GM12873 (cell line): ENCODE data around the gene KRT84.
A peak's percentile ranks its signal among the peaks of the same experiment; 100 is the strongest.

ENCODE experiments used
- TF ChIP-seq, protein P1 (sequence below): IDR thresholded peaks from 2 replicates; pipeline ENCODE4 v1.5.1; 2012; ENCODE audit warnings: low read depth, mild to moderate bottlenecking, moderate library complexity, low read length, control low read depth; ENCODE audit not compliant: insufficient read depth; ENCODE audit errors: missing control alignments

Gene KRT84

GRCh38 chr12:52381206-52381605, 4.2 kb downstream of the KRT84 start:
- TF ChIP-seq, protein P1, sequence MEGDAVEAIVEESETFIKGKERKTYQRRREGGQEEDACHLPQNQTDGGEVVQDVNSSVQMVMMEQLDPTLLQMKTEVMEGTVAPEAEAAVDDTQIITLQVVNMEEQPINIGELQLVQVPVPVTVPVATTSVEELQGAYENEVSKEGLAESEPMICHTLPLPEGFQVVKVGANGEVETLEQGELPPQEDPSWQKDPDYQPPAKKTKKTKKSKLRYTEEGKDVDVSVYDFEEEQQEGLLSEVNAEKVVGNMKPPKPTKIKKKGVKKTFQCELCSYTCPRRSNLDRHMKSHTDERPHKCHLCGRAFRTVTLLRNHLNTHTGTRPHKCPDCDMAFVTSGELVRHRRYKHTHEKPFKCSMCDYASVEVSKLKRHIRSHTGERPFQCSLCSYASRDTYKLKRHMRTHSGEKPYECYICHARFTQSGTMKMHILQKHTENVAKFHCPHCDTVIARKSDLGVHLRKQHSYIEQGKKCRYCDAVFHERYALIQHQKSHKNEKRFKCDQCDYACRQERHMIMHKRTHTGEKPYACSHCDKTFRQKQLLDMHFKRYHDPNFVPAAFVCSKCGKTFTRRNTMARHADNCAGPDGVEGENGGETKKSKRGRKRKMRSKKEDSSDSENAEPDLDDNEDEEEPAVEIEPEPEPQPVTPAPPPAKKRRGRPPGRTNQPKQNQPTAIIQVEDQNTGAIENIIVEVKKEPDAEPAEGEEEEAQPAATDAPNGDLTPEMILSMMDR, result no peak

- TF ChIP-seq, protein P1, result peak; percentile 57
These were observed 5.2 kb downstream of the KRT84 start for GRCh38 chr12:52380271-52380694.

DNA sequence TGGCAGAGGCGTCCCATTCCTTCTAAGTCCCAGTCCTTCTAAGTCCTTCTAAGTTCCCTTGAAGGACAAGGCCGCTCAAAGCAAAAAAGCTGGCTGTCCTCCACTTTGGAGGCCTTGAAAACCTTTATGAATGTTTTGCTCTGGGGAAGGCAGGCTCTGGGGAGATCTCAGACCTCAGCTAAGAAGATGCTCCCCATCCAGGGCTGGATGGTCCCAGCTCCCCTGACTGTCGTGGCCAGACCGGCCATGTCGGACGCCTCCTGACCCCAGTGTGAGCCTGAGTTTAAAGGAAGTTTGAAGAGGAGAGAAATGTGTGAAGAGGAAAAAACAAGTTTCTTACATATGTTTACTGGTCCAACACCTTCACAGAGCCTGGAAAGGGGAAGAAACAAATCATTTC, 5.9 kb downstream of the KRT84 start:
- TF ChIP-seq, protein P1, result no peak

- TF ChIP-seq, protein P1, result no peak
These were observed 7.4 kb downstream of the KRT84 start for GRCh38 chr12:52378091-52378490.

DNA sequence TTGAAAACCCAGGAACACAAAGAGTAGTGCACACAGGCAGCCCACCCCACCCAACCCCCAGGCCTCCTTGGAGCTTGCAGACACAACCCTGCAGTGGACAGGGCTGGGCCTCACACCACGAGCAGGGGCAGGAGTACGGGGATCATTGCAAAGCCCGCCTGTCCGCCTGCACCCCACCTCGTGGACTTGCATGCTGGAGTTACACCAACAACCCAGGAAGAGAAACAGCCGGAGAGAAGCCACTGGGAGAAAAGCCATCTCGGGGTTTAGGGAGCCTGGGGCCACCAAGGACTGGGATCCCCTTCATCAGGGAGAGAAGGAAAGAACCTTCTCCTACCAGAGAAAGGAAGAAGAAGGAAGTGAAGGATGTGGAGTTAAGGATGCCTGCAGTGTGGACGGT, 8.2 kb downstream of the KRT84 start:
- TF ChIP-seq, protein P1, result no peak

DNA sequence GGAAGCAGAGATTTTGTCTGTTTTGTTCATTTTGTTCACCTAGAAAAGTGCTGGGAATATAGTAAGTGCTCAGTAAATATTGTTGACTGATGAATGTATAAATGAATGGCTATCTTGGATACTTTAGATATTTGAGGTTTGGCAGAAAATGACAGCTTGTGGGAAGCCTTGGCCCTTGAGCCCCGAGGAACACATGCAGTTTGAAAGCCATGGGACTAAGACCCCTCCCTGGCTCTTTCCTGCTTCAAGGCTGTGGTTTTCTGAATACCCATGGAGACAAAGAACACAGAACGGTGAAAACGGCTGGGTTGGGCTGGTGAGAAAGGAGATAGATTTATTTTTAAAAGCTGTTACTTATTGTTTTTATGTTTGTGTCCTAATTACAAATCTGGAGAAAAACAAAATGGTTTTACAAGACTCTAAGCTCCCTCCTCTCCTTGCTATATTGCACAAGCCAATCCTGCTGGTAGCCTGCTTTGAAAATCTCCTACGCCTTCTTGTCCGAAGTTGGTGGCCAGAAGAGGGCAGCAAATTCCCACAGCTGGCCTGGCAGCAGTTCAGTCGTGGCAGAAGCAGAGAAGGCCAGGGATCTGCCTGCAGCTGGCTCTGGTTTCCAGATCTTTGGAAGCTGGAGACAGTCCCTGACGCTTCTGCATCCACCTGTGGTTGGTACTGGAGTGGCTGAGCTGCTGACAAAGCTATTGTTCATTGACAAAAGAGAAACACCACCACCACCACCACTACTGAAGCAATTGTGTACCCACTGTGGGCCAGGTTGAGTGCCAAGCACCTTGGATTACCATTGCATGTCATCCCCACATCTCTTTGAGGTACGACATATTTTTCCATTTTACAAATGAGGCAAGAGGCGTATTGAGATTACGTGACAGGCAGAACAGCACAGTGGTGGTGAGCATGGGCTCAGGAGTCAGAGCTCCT, 13.0 kb downstream of the KRT84 start:
- TF ChIP-seq, protein P1, result peak; percentile 79

DNA sequence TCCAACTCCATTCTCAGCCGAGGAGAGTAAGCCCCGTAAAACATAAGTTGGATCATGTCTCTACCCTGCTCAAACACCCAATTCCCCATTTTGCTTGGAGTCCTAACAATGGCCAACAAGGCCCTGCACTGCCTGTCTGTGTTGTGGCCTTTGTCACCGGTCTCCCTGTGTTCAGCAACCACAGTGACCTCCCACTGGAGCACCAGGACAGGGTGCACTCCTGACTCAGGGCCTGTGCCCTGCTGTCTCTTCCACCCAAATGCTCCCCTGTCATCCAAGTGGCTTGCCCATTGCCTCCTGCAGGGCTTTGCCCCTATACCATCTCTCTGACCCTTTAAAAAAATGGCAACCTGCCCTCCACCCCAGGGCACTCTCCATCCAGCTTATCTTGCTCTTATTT, 13.7 kb downstream of the KRT84 start:
- TF ChIP-seq, protein P1, result no peak
